ENCODE data around the gene DAND5.

GRCh38 chr19:12993562-12993961, 24.2 kb downstream of the DAND5 start:
- TF ChIP-seq CTCF (IDR thresholded peaks at IDR 0.05), result no peak
- TF ChIP-seq POLR2A (IDR thresholded peaks at IDR 0.05), result no peak
- TF ChIP-seq POLR2AphosphoS5 (IDR thresholded peaks at IDR 0.05), result no peak
